HEK293 (cell line): ENCODE results near the gene SCRN1.

ENCODE experiments used
- CTCF ChIA-PET: fragments of 350-600 bp; formaldehyde crosslinking; extraction: SDS; loops from one replicate; lab custom pipeline; 2021; ENCODE audit warnings: antibody characterized with exemption; lab: Yijun Ruan, JAX
- POLR2A ChIA-PET: fragments of 300-600 bp; formaldehyde crosslinking; extraction: SDS; loops from one replicate; lab custom pipeline; 2020; ENCODE audit warnings: antibody characterized with exemption, inconsistent platforms; lab: Yijun Ruan, JAX
- H3K27ac ChIP-seq: fragments of 200-500 bp; sonication (Bioruptor generic); 2 replicates; pipeline ENCODE4 v1.5.1; 2014; ENCODE audit warnings: low read depth, low read length, control low read depth, inconsistent platforms; ENCODE audit errors: extremely low read depth
- H3K36me3 ChIP-seq, 2 experiments: fragments of 200-500 bp in 1 of 2; sonication (Bioruptor generic) in 1 of 2; 1 replicate in 1 of 2; 2 replicates in 1 of 2; pipeline ENCODE4 v1.5.1; 2014 to 2017; ENCODE audit warnings: inconsistent platforms in 2 of 2, low read length in 2 of 2; ENCODE audit not compliant: control insufficient read depth in 2 of 2, insufficient read depth in 1 of 2
- H3K4me1 ChIP-seq: fragments of 200-500 bp; sonication (Bioruptor generic); 2 replicates; pipeline ENCODE4 v1.5.1; 2014; ENCODE audit warnings: mild to moderate bottlenecking, low read length, inconsistent platforms; ENCODE audit not compliant: control insufficient read depth, insufficient read depth
- H3K4me3 ChIP-seq: 2 replicates; pipeline ENCODE4 v1.5.1; 2011; ENCODE audit warnings: low read depth, mild to moderate bottlenecking, control low read depth, low read length, moderate library complexity
- H3K9me3 ChIP-seq: fragments of 200-500 bp; sonication (Bioruptor generic); 2 replicates; pipeline ENCODE4 v1.5.1; 2014; ENCODE audit warnings: low read depth, low read length, inconsistent platforms; ENCODE audit not compliant: control insufficient read depth, insufficient read depth
- AEBP2 ChIP-seq: fragments of 450-650 bp; formaldehyde crosslinking; IDR thresholded peaks from 2 replicates; pipeline ENCODE4 v1.5.1; 2016; ENCODE audit warnings: missing biosample characterization, missing genetic modification characterization, borderline replicate concordance
- BCL6B ChIP-seq: fragments of 450-650 bp; formaldehyde crosslinking; IDR thresholded peaks from 2 replicates; pipeline ENCODE4 v1.5.1; 2017; ENCODE audit warnings: missing biosample characterization, missing genetic modification characterization
- CTCF ChIP-seq: fragments of 450-650 bp; formaldehyde crosslinking; IDR thresholded peaks from 2 replicates; pipeline ENCODE4 v1.5.1; 2016; ENCODE audit warnings: missing biosample characterization, missing genetic modification characterization
- KLF10 ChIP-seq: fragments of 450-650 bp; IDR thresholded peaks from 2 replicates; pipeline ENCODE4 v1.5.1; 2018; ENCODE audit warnings: missing biosample characterization, mild to moderate bottlenecking, missing genetic modification characterization
- REST ChIP-seq: fragments of 450-650 bp; formaldehyde crosslinking; IDR thresholded peaks from 2 replicates; pipeline ENCODE4 v1.5.1; 2016; ENCODE audit warnings: missing biosample characterization, missing genetic modification characterization
- SP2 ChIP-seq: fragments of 450-650 bp; formaldehyde crosslinking; IDR thresholded peaks from 2 replicates; pipeline ENCODE4 v1.5.1; 2016; ENCODE audit warnings: missing biosample characterization, missing genetic modification characterization
- TCF7L2 ChIP-seq: IDR thresholded peaks from 2 replicates; pipeline ENCODE4 v1.6.1; 2011; ENCODE audit warnings: low read depth, mild to moderate bottlenecking, inconsistent platforms, low read length, moderate library complexity, borderline replicate concordance
- ZFP41 ChIP-seq: fragments of 450-650 bp; formaldehyde crosslinking; IDR thresholded peaks from 2 replicates; pipeline ENCODE4 v1.5.1; 2016; ENCODE audit warnings: missing biosample characterization, missing genetic modification characterization, borderline replicate concordance
- ZNF311 ChIP-seq: fragments of 450-650 bp; formaldehyde crosslinking; IDR thresholded peaks from 2 replicates; pipeline ENCODE4 v1.5.1; 2017; ENCODE audit warnings: missing biosample characterization, missing genetic modification characterization, borderline replicate concordance
- ZNF521 ChIP-seq: fragments of 450-650 bp; formaldehyde crosslinking; IDR thresholded peaks from 2 replicates; pipeline ENCODE4 v1.5.1; 2017; ENCODE audit warnings: missing biosample characterization, mild to moderate bottlenecking, missing genetic modification characterization
- ZNF639 ChIP-seq: fragments of 450-650 bp; formaldehyde crosslinking; IDR thresholded peaks from 2 replicates; pipeline ENCODE4 v1.5.1; 2016; ENCODE audit warnings: missing biosample characterization, missing genetic modification characterization
- ZNF785 ChIP-seq: fragments of 450-650 bp; formaldehyde crosslinking; IDR thresholded peaks from 2 replicates; pipeline ENCODE4 v1.5.1; 2016; ENCODE audit warnings: missing biosample characterization, missing genetic modification characterization

The SCRN1 gene

GRCh38 chr7:29883462-29884398 is 105.9 kb downstream of the SCRN1 start (continued):
- TF ChIP-seq CTCF, result no peak

- Histone ChIP-seq H3K4me1 (no peaks in the 10 kb centered on the region; the same call in 1 of the 2 replicates), H3K36me3 (no peaks in the 10 kb centered on the region), H3K9me3 (no peaks in the 10 kb centered on the region), H3K27ac (no peak overlapping the region), H3K4me3 (no peak overlapping the region)
- TF ChIP-seq ZNF521, result no peak
- TF ChIP-seq ZNF639 (tag by site-specific recombination), result no peak
- TF ChIP-seq KLF10, result no peak
- TF ChIP-seq SP2 (tag by site-specific recombination), result no peak
- no peak for TF ChIP-seq REST
- TF ChIP-seq BCL6B (tag by site-specific recombination), result no peak
- TF ChIP-seq AEBP2 (tag by site-specific recombination), result no peak
- TF ChIP-seq ZFP41, result no peak
- TF ChIP-seq ZNF785, result no peak
- TF ChIP-seq ZNF311 (tag by site-specific recombination), result no peak
- no peak for TF ChIP-seq TCF7L2
- CTCF ChIA-PET, result interaction anchor here (0.6 to 1.3 kb wide), 3 partner anchors 34 to 1000 kb away, joined by 3 to 4 read pairs (median 4); no protein-coding TSS in a partner anchor
- POLR2A ChIA-PET, result no interaction called here
These were observed 107.1 kb downstream of the SCRN1 start for GRCh38 chr7:29882481-29882880.
